HCT116 (cell line): ENCODE results near the gene ZNF708. TPM values are rescaled to one million over a fixed set of nuclear protein-coding genes. Genes with fewer than 3 reads are reported as not detected.

Experiments used
- ATAC-seq: fragments of 200-7000 bp; cut with Tn5 transposase; 2 replicates; pipeline ENCODE4 v1.9.1; 2020; ENCODE audit warnings: mild to moderate bottlenecking, moderate library complexity
- BruUV-seq: library from RNA; stranded (reverse); fragments of 400-500 nt; replicated peaks from 2 replicates; lab custom pipeline; 2021; lab: Mats Ljungman, UMichigan
- CTCF ChIA-PET: fragments of 300-600 bp; sonication (Branson Sonifier 250); formaldehyde crosslinking; loops from one replicate; lab custom pipeline; 2021; ENCODE audit warnings: antibody characterized with exemption; lab: Charles Lee
- POLR2A ChIA-PET: fragments of 300-600, 350-600 bp; sonication (Branson Sonifier 250); formaldehyde crosslinking; loops from one replicate; lab custom pipeline; 2021; ENCODE audit warnings: antibody characterized with exemption; lab: Charles Lee
- RAD21 ChIA-PET, 2 experiments: fragments of 300-600 bp; sonication (Branson Sonifier 250); formaldehyde crosslinking; loops; one replicate each; lab custom pipeline; 2023; ENCODE audit warnings: low total read pairs in 2 of 2; ENCODE audit not compliant: uncharacterized antibody in 2 of 2, unreplicated experiment in 2 of 2, low non-redundant PET in 1 of 2; lab: Charles Lee
- DNase-seq: peaks from one replicate; pipeline ENCODE4 v3.0.0-alpha.2; 2010; ENCODE audit warnings: low read depth, low spot score
- H2AFZ ChIP-seq: fragments of 200-600 bp; shearing (Covaris generic), sonication (generic); 2 replicates; pipeline ENCODE4 v1.6.1; 2017; ENCODE audit warnings: low read depth, mixed run types, mixed read lengths, antibody characterized with exemption, low read length; ENCODE audit not compliant: poor library complexity, severe bottlenecking
- H3K27ac ChIP-seq: 2 replicates; pipeline ENCODE4 v1.5.1; 2012; ENCODE audit warnings: low read depth, low read length
- H3K27me3 ChIP-seq: fragments of 200-600 bp; sonication (generic); 2 replicates; pipeline ENCODE4 v1.6.1; 2016; ENCODE audit warnings: mixed run types, low read length, mixed read lengths; ENCODE audit not compliant: insufficient read depth
- H3K36me3 ChIP-seq, 2 experiments: fragments of 200-500 bp in 1 of 2; fragments of 200-600 bp in 1 of 2; sonication (Bioruptor generic) in 1 of 2; sonication (generic) in 1 of 2; 2 replicates each; pipeline versions ENCODE4 v1.5.1 to v1.6.1; 2014 to 2016; ENCODE audit warnings: low read length in 2 of 2, inconsistent platforms in 1 of 2, mixed read lengths in 1 of 2, mixed run types in 1 of 2; ENCODE audit not compliant: insufficient read depth in 2 of 2, control insufficient read depth in 1 of 2
- H3K4me1 ChIP-seq, 2 experiments: fragments of 200-600 bp in 1 of 2; sonication (generic) in 1 of 2; 2 replicates each; pipeline versions ENCODE4 v1.5.1 to v1.6.1; 2012 to 2017; ENCODE audit warnings: low read length in 2 of 2, inconsistent platforms in 1 of 2, mild to moderate bottlenecking in 1 of 2, mixed read lengths in 1 of 2, mixed run types in 1 of 2, moderate library complexity in 1 of 2; ENCODE audit not compliant: insufficient read depth in 2 of 2, control insufficient read depth in 1 of 2
- H3K4me2 ChIP-seq: fragments of 200-600 bp; sonication (generic); 2 replicates; pipeline ENCODE4 v1.6.1; 2017; ENCODE audit warnings: mixed run types, low read length, mixed read lengths
- H3K4me3 ChIP-seq, 2 experiments: fragments of 200-600 bp in 1 of 2; sonication (generic) in 1 of 2; replicated peaks in 1 of 2; 2 replicates each; pipeline ENCODE4 v1.5.1; 2011 to 2016; ENCODE audit warnings: low read length in 2 of 2, control low read depth in 1 of 2, low read depth in 1 of 2, mild to moderate bottlenecking in 1 of 2, mixed read lengths in 1 of 2, mixed run types in 1 of 2
- H3K79me2 ChIP-seq: fragments of 200-600 bp; sonication (generic); 2 replicates; pipeline ENCODE4 v1.6.1; 2017; ENCODE audit warnings: mild to moderate bottlenecking, mixed run types, low read length, moderate library complexity, mixed read lengths; ENCODE audit not compliant: insufficient read depth
- H3K9ac ChIP-seq: fragments of 200-600 bp; sonication (generic); 2 replicates; pipeline ENCODE4 v1.6.1; 2016; ENCODE audit warnings: low read length, mixed read lengths
- H3K9me2 ChIP-seq: fragments of 200-600 bp; sonication (generic), shearing (Covaris generic); 2 replicates; pipeline ENCODE4 v1.6.1; 2017; ENCODE audit warnings: mixed run types, mild to moderate bottlenecking, moderate library complexity; ENCODE audit not compliant: insufficient read depth
- H3K9me3 ChIP-seq, 2 experiments: fragments of 200-500 bp in 1 of 2; fragments of 200-600 bp in 1 of 2; sonication (Bioruptor generic) in 1 of 2; sonication (generic) in 1 of 2; 2 replicates each; pipeline ENCODE4 v1.6.1; 2014 to 2017; ENCODE audit warnings: low read length in 2 of 2, mixed read lengths in 2 of 2, inconsistent platforms in 1 of 2, low read depth in 1 of 2, mild to moderate bottlenecking in 1 of 2, mixed run types in 1 of 2, moderate library complexity in 1 of 2; ENCODE audit not compliant: control insufficient read depth in 1 of 2, insufficient read depth in 1 of 2
- H4K20me1 ChIP-seq: fragments of 200-600 bp; sonication (generic), shearing (Covaris generic); 2 replicates; pipeline ENCODE4 v1.6.1; 2017; ENCODE audit warnings: mixed run types, mild to moderate bottlenecking, moderate library complexity; ENCODE audit not compliant: insufficient read depth
- CBX3 ChIP-seq: IDR thresholded peaks from 2 replicates; pipeline ENCODE4 v1.6.1; 2012; ENCODE audit warnings: low read depth
- CEBPB ChIP-seq: IDR thresholded peaks from 2 replicates; pipeline ENCODE4 v1.6.1; 2012; ENCODE audit warnings: low read depth
- CTCF ChIP-seq, 3 experiments: fragments of 200-600 bp in 1 of 3; sonication (generic) in 1 of 3; IDR thresholded peaks in 2 of 3; conservative IDR thresholded peaks in 1 of 3; 2 replicates each; pipeline ENCODE4 v1.5.1; 2012 to 2017; ENCODE audit warnings: low read depth in 2 of 3, low read length in 2 of 3, antibody characterized with exemption in 1 of 3, borderline replicate concordance in 1 of 3, control low read depth in 1 of 3, mild to moderate bottlenecking in 1 of 3, mixed read lengths in 1 of 3, mixed run types in 1 of 3, moderate library complexity in 1 of 3; ENCODE audit not compliant: insufficient read depth in 1 of 3
- ELF1 ChIP-seq: IDR thresholded peaks from 2 replicates; pipeline ENCODE4 v1.6.1; 2012; ENCODE audit warnings: low read depth, borderline replicate concordance
- EZH2 ChIP-seq: fragments of 200-600 bp; sonication (generic); IDR thresholded peaks from 2 replicates; pipeline ENCODE4 v1.6.1; 2017; ENCODE audit warnings: antibody characterized with exemption, mixed run types
- EZH2phosphoT487 ChIP-seq: fragments of 200-600 bp; IDR thresholded peaks from 2 replicates; pipeline ENCODE4 v1.6.1; 2018; ENCODE audit warnings: antibody characterized with exemption, borderline replicate concordance
- FOSL1 ChIP-seq: IDR thresholded peaks from 2 replicates; pipeline ENCODE4 v1.6.1; 2012; ENCODE audit warnings: low read depth
- JUND ChIP-seq: IDR thresholded peaks from 2 replicates; pipeline ENCODE4 v1.6.1; 2012
- POLR2A ChIP-seq: IDR thresholded peaks from 2 replicates; pipeline ENCODE4 v1.7.0; 2011; ENCODE audit warnings: borderline replicate concordance; ENCODE audit not compliant: insufficient read depth, insufficient read length; ENCODE audit errors: extremely low read depth
- POLR2AphosphoS5 ChIP-seq: IDR thresholded peaks from 2 replicates; pipeline ENCODE4 v1.6.1; 2011; ENCODE audit warnings: mild to moderate bottlenecking, low read depth, low read length, moderate library complexity
- RAD21 ChIP-seq: IDR thresholded peaks from 2 replicates; pipeline ENCODE4 v1.6.1; 2012; ENCODE audit warnings: low read depth, mild to moderate bottlenecking
- SP1 ChIP-seq: IDR thresholded peaks from 2 replicates; pipeline ENCODE4 v1.6.1; 2012; ENCODE audit warnings: low read depth
- TCF7L2 ChIP-seq: IDR thresholded peaks from 2 replicates; pipeline ENCODE4 v1.7.0; 2011; ENCODE audit warnings: borderline replicate concordance, inconsistent platforms; ENCODE audit not compliant: insufficient read depth, insufficient read length; ENCODE audit errors: extremely low read depth
- YY1 ChIP-seq: IDR thresholded peaks from 2 replicates; pipeline ENCODE4 v1.6.1; 2011; ENCODE audit warnings: low read length, low read depth, moderate library complexity, mild to moderate bottlenecking; ENCODE audit not compliant: insufficient replicate concordance; ENCODE audit errors: extremely low read depth
- ZFX ChIP-seq: fragments of 450-650 bp; IDR thresholded peaks from 2 replicates; pipeline ENCODE4 v1.6.1; 2017
- ZNF274 ChIP-seq: fragments of 200-500 bp; sonication (Bioruptor generic); IDR thresholded peaks from 2 replicates; pipeline ENCODE4 v1.6.1; 2014; ENCODE audit warnings: mild to moderate bottlenecking, low read depth, low read length, inconsistent platforms
- intact Hi-C: fragments of 100-400 bp; cut with micrococcal nuclease; formaldehyde crosslinking; loops from 2 replicates; pipeline ENCODE4 v1.10.0; 2022
- total RNA-seq: library from RNA; stranded (reverse); gene quantifications from one replicate; pipeline ENCODE4 v1.2.1, GENCODE V29; 2021; ENCODE audit not compliant: unreplicated experiment
- TF ChIP-seq, protein P1 (sequence below): IDR thresholded peaks from 2 replicates; pipeline ENCODE4 v1.6.1; 2011; ENCODE audit warnings: mild to moderate bottlenecking, low read length, moderate library complexity; ENCODE audit not compliant: insufficient replicate concordance; ENCODE audit errors: extremely low read depth
- TF ChIP-seq, protein P2 (sequence below): IDR thresholded peaks from 2 replicates; pipeline ENCODE4 v1.6.1; 2012
- TF ChIP-seq, protein P3 (sequence below): IDR thresholded peaks from 2 replicates; pipeline ENCODE4 v1.6.1; 2012; ENCODE audit warnings: low read depth

ZNF708 gene
- total RNA-seq, 1 experiment from 2014 or later, result 5.3 TPM

DNA sequence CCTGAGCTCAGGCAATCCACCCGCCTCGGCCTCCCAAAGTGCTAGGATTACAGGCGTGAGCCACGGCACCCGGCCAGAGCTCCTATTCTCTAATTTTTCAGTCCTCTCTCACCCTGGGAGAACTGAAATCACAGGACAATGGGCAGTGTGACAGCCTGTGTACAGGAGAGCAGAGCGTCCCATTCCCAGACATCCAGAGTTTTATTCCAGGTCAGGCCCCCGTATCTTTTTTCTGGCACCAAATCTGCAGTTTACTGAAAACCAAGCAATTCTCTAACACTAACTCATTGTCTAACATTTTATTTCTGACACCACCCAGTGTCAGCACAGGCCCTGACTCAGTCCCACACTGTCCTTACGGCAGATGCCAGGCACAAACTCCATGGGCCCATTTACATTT lies 6.7 kb downstream of the ZNF708 start:
- TF ChIP-seq CTCF (IDR thresholded peaks at IDR 0.05 in 2 of 3, conservative IDR thresholded peaks at IDR 0.05 in 1 of 3; ENCODE audit: borderline replicate concordance in 1 of 3, insufficient read depth in 1 of 3, low read depth in 2 of 3, low read length in 2 of 3) (no peak), ELF1 (no peak), TCF7L2 (no peak), POLR2AphosphoS5 (no peak), SP1 (no peak), ZNF274 (no peak), YY1 (no peak), EZH2 (no peak), JUND (no peak), POLR2A (no peak), RAD21 (no peak), ZFX (no peak), CBX3 (no peak), EZH2phosphoT487 (no peak), CEBPB (no peak), FOSL1 (no peak)
- TF ChIP-seq, protein P1, sequence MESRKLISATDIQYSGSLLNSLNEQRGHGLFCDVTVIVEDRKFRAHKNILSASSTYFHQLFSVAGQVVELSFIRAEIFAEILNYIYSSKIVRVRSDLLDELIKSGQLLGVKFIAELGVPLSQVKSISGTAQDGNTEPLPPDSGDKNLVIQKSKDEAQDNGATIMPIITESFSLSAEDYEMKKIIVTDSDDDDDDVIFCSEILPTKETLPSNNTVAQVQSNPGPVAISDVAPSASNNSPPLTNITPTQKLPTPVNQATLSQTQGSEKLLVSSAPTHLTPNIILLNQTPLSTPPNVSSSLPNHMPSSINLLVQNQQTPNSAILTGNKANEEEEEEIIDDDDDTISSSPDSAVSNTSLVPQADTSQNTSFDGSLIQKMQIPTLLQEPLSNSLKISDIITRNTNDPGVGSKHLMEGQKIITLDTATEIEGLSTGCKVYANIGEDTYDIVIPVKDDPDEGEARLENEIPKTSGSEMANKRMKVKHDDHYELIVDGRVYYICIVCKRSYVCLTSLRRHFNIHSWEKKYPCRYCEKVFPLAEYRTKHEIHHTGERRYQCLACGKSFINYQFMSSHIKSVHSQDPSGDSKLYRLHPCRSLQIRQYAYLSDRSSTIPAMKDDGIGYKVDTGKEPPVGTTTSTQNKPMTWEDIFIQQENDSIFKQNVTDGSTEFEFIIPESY, result no peak
- TF ChIP-seq, protein P2, sequence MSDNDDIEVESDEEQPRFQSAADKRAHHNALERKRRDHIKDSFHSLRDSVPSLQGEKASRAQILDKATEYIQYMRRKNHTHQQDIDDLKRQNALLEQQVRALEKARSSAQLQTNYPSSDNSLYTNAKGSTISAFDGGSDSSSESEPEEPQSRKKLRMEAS, result no peak
- TF ChIP-seq, protein P3, sequence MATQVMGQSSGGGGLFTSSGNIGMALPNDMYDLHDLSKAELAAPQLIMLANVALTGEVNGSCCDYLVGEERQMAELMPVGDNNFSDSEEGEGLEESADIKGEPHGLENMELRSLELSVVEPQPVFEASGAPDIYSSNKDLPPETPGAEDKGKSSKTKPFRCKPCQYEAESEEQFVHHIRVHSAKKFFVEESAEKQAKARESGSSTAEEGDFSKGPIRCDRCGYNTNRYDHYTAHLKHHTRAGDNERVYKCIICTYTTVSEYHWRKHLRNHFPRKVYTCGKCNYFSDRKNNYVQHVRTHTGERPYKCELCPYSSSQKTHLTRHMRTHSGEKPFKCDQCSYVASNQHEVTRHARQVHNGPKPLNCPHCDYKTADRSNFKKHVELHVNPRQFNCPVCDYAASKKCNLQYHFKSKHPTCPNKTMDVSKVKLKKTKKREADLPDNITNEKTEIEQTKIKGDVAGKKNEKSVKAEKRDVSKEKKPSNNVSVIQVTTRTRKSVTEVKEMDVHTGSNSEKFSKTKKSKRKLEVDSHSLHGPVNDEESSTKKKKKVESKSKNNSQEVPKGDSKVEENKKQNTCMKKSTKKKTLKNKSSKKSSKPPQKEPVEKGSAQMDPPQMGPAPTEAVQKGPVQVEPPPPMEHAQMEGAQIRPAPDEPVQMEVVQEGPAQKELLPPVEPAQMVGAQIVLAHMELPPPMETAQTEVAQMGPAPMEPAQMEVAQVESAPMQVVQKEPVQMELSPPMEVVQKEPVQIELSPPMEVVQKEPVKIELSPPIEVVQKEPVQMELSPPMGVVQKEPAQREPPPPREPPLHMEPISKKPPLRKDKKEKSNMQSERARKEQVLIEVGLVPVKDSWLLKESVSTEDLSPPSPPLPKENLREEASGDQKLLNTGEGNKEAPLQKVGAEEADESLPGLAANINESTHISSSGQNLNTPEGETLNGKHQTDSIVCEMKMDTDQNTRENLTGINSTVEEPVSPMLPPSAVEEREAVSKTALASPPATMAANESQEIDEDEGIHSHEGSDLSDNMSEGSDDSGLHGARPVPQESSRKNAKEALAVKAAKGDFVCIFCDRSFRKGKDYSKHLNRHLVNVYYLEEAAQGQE, result no peak
- TF ChIP-seq, all 23 proteins: peak for 0
- Histone ChIP-seq H4K20me1 (no peaks in the 10 kb centered on the region), H3K79me2 (peaks cover 33% of the 10 kb centered on the region), H3K27me3 (no peaks in the 10 kb centered on the region), H3K4me3 (no peak overlapping the region), H3K9me3 (no peaks in the 10 kb centered on the region), H3K4me2 (no peak overlapping the region), H3K9ac (no peak overlapping the region), H2AFZ (no peak overlapping the region), H3K27ac (no peak overlapping the region), H3K9me2 (no peaks in the 10 kb centered on the region), H3K4me1 (no peaks in the 10 kb centered on the region), H3K36me3 (peaks cover 0 to 10% of the 10 kb centered on the region in 2 experiments; a peak in 2 of 4 replicates)
- RAD21 ChIA-PET, result no interaction called here
- intact Hi-C loops, result no loop called here
- POLR2A ChIA-PET, result no interaction called here
- no peak for DNase-seq
- no TSS peak for BruUV-seq
- CTCF ChIA-PET, result no interaction called here
- ATAC-seq, result no peak
